Heart left ventricle (tissue), 13 donors: Measurements from ENCODE around the gene RAI1.

Source experiments
- POLR2A ChIP-seq, 2 donors: fragments of 450-650 bp; IDR thresholded peaks; one replicate each; pipeline ENCODE4 v1.6.1; 2017; ENCODE audit warnings: antibody characterized with exemption in 2 of 2, mild to moderate bottlenecking in 2 of 2, moderate library complexity in 2 of 2
- TF ChIP-seq, protein P1 (sequence below), 12 donors: fragments of 200-600 bp; sonication (generic) in 4 of 12; IDR thresholded peaks; one replicate each; pipeline versions ENCODE4 v1.5.0 to v1.8.0; 2018 to 2022; ENCODE audit warnings: antibody characterized with exemption in 12 of 12, mild to moderate bottlenecking in 5 of 12
- donor health status: ischemic (EF 13 %, LVEDD 7.1; RV severe dilation, severe dysfunction).
- donor health status: DM: no; HTN: yes; CAD: no.
- donor health status: DM: no; HTN: no; CAD: no.
- donor health status: ischemic (EF 25% LVEDD 6.9; RV normal size, moderate dysfunction).
- donor health status: ischemic (EF 25% LVEDD 5.7; RV mildly dilated, moderate dysfunction).
- donor health status: ischemic (EF 35%, LVEDD 5.7; RV mildly dilated, moderate dysfunction).
- donor health status: nonischemic (EF 11% LVEDD 7.7; RV severe dilation, severe dysfunction).
- donor health status: DM: yes; HTN: yes; CAD: no.
- donor health status: PGD.
- donor health status: ischemic (EF 29% LVEDD 5.4; RV normal size, mild dysfunction).
- donor health status: nonischemic (EF 23%, LVEDD 6.1; RV moderate dilation, normal function).

GRCh38 chr17:17667947-17668346 is 13.3 kb upstream of the RAI1 start:
- TF ChIP-seq POLR2A (IDR thresholded peaks at IDR 0.05): no peak
- TF ChIP-seq, protein P1, sequence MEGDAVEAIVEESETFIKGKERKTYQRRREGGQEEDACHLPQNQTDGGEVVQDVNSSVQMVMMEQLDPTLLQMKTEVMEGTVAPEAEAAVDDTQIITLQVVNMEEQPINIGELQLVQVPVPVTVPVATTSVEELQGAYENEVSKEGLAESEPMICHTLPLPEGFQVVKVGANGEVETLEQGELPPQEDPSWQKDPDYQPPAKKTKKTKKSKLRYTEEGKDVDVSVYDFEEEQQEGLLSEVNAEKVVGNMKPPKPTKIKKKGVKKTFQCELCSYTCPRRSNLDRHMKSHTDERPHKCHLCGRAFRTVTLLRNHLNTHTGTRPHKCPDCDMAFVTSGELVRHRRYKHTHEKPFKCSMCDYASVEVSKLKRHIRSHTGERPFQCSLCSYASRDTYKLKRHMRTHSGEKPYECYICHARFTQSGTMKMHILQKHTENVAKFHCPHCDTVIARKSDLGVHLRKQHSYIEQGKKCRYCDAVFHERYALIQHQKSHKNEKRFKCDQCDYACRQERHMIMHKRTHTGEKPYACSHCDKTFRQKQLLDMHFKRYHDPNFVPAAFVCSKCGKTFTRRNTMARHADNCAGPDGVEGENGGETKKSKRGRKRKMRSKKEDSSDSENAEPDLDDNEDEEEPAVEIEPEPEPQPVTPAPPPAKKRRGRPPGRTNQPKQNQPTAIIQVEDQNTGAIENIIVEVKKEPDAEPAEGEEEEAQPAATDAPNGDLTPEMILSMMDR (IDR thresholded peaks at IDR 0.05): no peak
